Ovary (tissue), 3 donors: ENCODE results near the gene PFDN4.

Source experiments
- CTCF ChIP-seq, 3 donors: fragments of 450-650 bp in 2 of 3; fragments of 200-600 bp in 1 of 3; IDR thresholded peaks; one replicate each; pipeline versions ENCODE4 v1.5.1 to v1.8.0; 2016 to 2022; ENCODE audit warnings: antibody characterized with exemption in 3 of 3, mild to moderate bottlenecking in 1 of 3
- EP300 ChIP-seq: sonication (generic); formaldehyde crosslinking; IDR thresholded peaks from one replicate; pipeline ENCODE4 v1.6.1; 2017; ENCODE audit warnings: antibody characterized with exemption
- POLR2A ChIP-seq: fragments of 450-650 bp; IDR thresholded peaks from one replicate; pipeline ENCODE4 v1.6.1; 2017; ENCODE audit warnings: antibody characterized with exemption, mild to moderate bottlenecking, moderate library complexity
- donor health status: DM: no; HTN: no; CAD: no.

DNA sequence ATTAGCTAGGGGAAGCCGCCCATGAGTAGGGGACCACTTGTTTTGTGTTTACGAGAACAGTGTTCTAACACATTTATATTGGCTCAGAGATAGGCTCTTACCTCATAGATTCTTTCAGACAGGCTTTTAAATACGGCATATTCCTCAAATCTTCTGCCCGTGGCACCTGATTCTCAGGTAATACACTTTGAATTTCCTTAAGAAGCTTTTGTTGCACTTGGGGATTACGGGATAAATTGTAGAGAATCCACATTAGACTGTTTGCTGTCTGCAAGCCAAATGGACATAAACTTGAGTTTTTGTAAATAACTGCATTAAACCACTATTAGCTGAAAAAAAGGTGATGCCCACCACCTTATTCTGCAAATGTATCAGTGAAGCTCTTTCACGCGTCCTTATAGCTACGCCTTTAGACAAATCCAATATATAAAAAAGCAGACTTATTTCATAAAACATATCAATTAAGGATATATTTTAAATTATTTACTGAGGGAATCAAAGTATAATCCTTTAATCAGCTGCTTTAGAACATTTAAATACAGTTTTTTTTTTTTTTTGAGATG, 49.0 kb upstream of the PFDN4 start:
- TF ChIP-seq CTCF (IDR thresholded peaks at IDR 0.05) (no peak), EP300 (no peak), POLR2A (no peak)
